ENCODE results near the gene SFN. TPM values are rescaled to one million over a fixed set of nuclear protein-coding genes. Genes with fewer than 3 reads are reported as not detected.

The SFN gene
- total and polyA plus RNA-seq, 2 of the 13 experiments (the other 11 are each of a cell fraction or from before 2014, with no cell fraction given) = 4.3 to 5.6 TPM

- CTCF ChIA-PET (ENCODE audit: low intra/inter-chr PET ratio, low total read pairs) = interaction anchor here (1.3 kb wide), 1 partner anchor 21 kb away, joined by 3 read pairs; no protein-coding TSS in a partner anchor
- H3K27me3 ChIP-seq (ENCODE audit: control insufficient read depth in 1 of 2, insufficient read depth in 2 of 2, low read length in 2 of 2) = no peaks in the 10 kb centered on the region
- POLR2A ChIA-PET = interaction anchor here (1.4 kb wide), 1 partner anchor 46 kb away, joined by 3 read pairs; no protein-coding TSS in a partner anchor
- no peak for TF ChIP-seq NRL (CRISPR knock-in tag; IDR thresholded peaks at IDR 0.05; ENCODE audit: borderline replicate concordance)
- H3K4me1 ChIP-seq (ENCODE audit: insufficient read depth, low read length) = peaks cover 9% of the 10 kb centered on the region
- no peak for DNase-seq (ENCODE audit: low spot score)
- BruUV-seq (replicated peaks) = no TSS peak
- H3K4me3 ChIP-seq (replicated peaks in 1 of 3; ENCODE audit: insufficient read depth in 1 of 3, low read depth in 2 of 3, low read length in 3 of 3) = no peak overlapping the region
- in situ Hi-C loops (cut with HindIII; ENCODE audit: extremely low pct_ligation_motif_present, low pct_unique_long_range_greater_than_20kb) = no loop called here
- H3K27ac ChIP-seq (ENCODE audit: extremely low read length, insufficient read depth, low read length) = no peak overlapping the region
- H3K9me3 ChIP-seq (ENCODE audit: low read length) = no peaks in the 10 kb centered on the region
- intact Hi-C loops (cut with micrococcal nuclease; ENCODE audit: unreplicated experiment) = no loop called here
- FAIRE-seq = no peak
- no peak overlapping the region for H3K9ac ChIP-seq (ENCODE audit: insufficient read depth, low read depth, low read length)
- H3K4me2 ChIP-seq (ENCODE audit: low read depth, low read length) = no peak overlapping the region
- WGBS (ENCODE audit: low lambda C conversion rate) = 90% methylated on average over 19 of the region's 21 CpGs
- no peak for ATAC-seq
- H3K36me3 ChIP-seq (replicated peaks in 1 of 2; ENCODE audit: control insufficient read depth in 1 of 2, insufficient read depth in 2 of 2, low read length in 2 of 2) = peaks cover 15 to 21% of the 10 kb centered on the region in 2 experiments
- H3K79me2 ChIP-seq (ENCODE audit: insufficient read depth, low read length) = no peaks in the 10 kb centered on the region
- no peaks in the 10 kb centered on the region for H4K20me1 ChIP-seq (ENCODE audit: insufficient read depth, low read length)
- no peak overlapping the region for H2AFZ ChIP-seq (ENCODE audit: low read length)
Measured at GRCh38 chr1:26856604-26857469, 6.1 kb upstream of the SFN start.

DNA sequence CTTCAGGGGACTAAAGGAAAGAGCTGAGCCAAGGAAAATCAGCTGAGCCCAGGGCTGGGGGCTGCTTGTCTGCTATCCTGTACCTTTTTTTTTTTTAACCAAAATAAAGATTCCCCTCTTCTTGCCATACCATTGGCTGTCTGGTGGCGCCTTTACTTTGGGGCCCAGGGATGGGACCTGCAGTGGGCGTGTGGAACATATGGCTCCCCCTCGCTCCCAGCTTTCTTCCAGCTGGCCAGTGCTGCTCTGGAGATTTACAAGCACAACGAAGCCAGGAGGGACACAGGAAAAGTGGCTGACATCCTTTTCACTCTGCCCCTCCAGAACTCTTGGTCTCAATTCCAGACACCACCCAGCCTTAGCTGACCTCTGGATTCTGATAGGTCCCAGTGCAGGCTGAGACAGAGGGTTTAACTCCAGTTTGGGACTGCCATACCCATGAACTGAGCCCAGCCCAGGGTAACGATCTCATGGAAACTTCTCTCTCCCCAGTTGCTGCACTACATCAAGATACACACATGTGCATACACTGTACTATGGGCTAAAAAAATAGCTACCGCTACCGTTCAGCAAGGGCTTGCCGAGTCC is 5.4 kb upstream of the SFN start:
- FAIRE-seq = no peak

More for the DNA sequence above, 5.4 kb upstream of the SFN start:
- WGBS (ENCODE audit: low lambda C conversion rate) = 96% methylated on average over 7 of the region's 8 CpGs
- TF ChIP-seq MTA3 (CRISPR knock-in tag; IDR thresholded peaks at IDR 0.05) (no peak), MTA1 (CRISPR knock-in tag; IDR thresholded peaks at IDR 0.05; ENCODE audit: borderline replicate concordance) (no peak), ZNF549 (CRISPR knock-in tag; IDR thresholded peaks at IDR 0.05) (no peak), CEBPG (CRISPR knock-in tag; IDR thresholded peaks at IDR 0.05) (no peak), CBX5 (CRISPR knock-in tag; IDR thresholded peaks at IDR 0.05; ENCODE audit: borderline replicate concordance) (no peak), ZNF678 (CRISPR knock-in tag; IDR thresholded peaks at IDR 0.05) (no peak), CCAR2 (optimal IDR thresholded peaks at IDR 0.05; ENCODE audit: low read depth, low read length) (no peak)
- H3K27me3 ChIP-seq (ENCODE audit: control insufficient read depth in 1 of 2, insufficient read depth in 2 of 2, low read length in 2 of 2) = no peaks in the 10 kb centered on the region
- ChIA-PET CTCF (ENCODE audit: low intra/inter-chr PET ratio, low total read pairs) (interaction anchor here (1.3 kb wide), 1 partner anchor 21 kb away, joined by 3 read pairs; no protein-coding TSS in a partner anchor), POLR2A (interaction anchor here (1.4 kb wide), 1 partner anchor 47 kb away, joined by 3 read pairs; no protein-coding TSS in a partner anchor)
- H3K4me2 ChIP-seq (ENCODE audit: low read depth, low read length) = no peak overlapping the region
- H4K20me1 ChIP-seq (ENCODE audit: insufficient read depth, low read length) = no peaks in the 10 kb centered on the region
- no TSS peak for BruUV-seq (replicated peaks)
- no peak overlapping the region for H2AFZ ChIP-seq (ENCODE audit: low read length)
- no peaks in the 10 kb centered on the region for H3K9me3 ChIP-seq (ENCODE audit: low read length)
- H3K79me2 ChIP-seq (ENCODE audit: insufficient read depth, low read length) = no peaks in the 10 kb centered on the region
- no peak for DNase-seq (ENCODE audit: low spot score)
- H3K4me1 ChIP-seq (ENCODE audit: insufficient read depth, low read length) = peaks cover 16% of the 10 kb centered on the region
- H3K4me3 ChIP-seq (replicated peaks in 1 of 3; ENCODE audit: insufficient read depth in 1 of 3, low read depth in 2 of 3, low read length in 3 of 3) = no peak overlapping the region
- ATAC-seq = no peak
- in situ Hi-C loops (cut with HindIII; ENCODE audit: extremely low pct_ligation_motif_present, low pct_unique_long_range_greater_than_20kb) = no loop called here
- intact Hi-C loops (cut with micrococcal nuclease; ENCODE audit: unreplicated experiment) = no loop called here
- H3K36me3 ChIP-seq (replicated peaks in 1 of 2; ENCODE audit: control insufficient read depth in 1 of 2, insufficient read depth in 2 of 2, low read length in 2 of 2) = peaks cover 12 to 15% of the 10 kb centered on the region in 2 experiments; a peak in 4 of 5 replicates
- no peak overlapping the region for H3K27ac ChIP-seq (ENCODE audit: extremely low read length, insufficient read depth, low read length)
- H3K9ac ChIP-seq (ENCODE audit: insufficient read depth, low read depth, low read length) = no peak overlapping the region

Data from HepG2 (cell line).